OCI-LY7 (cell line): ENCODE data around the gene LAMA3. TPM values are rescaled to one million over a fixed set of nuclear protein-coding genes. Genes with fewer than 3 reads are reported as not detected.

Experiments used
- BruUV-seq: library from RNA; stranded (reverse); fragments of 400-500 nt; replicated peaks from 2 replicates; lab custom pipeline; 2021; lab: Mats Ljungman, UMichigan
- CTCF ChIA-PET: fragments of 300-600 bp; sonication (Branson Sonifier 250); formaldehyde crosslinking; loops from one replicate; lab custom pipeline; 2022; ENCODE audit warnings: antibody characterized with exemption; ENCODE audit not compliant: unreplicated experiment; lab: Charles Lee
- POLR2A ChIA-PET: fragments of 300-600 bp; sonication (Branson Sonifier 250); formaldehyde crosslinking; loops from one replicate; lab custom pipeline; 2022; ENCODE audit warnings: antibody characterized with exemption; lab: Charles Lee
- DNase-seq: peaks from one replicate; pipeline ENCODE4 v3.0.0-alpha.2; 2015; ENCODE audit warnings: low spot score
- H2AFZ ChIP-seq: fragments of 200-600 bp; sonication (generic), shearing (Covaris generic); 2 replicates; pipeline ENCODE4 v1.6.1; 2014; ENCODE audit warnings: mild to moderate bottlenecking, antibody characterized with exemption, low read length, moderate library complexity
- H3K27ac ChIP-seq: fragments of 200-600 bp; sonication (generic); 2 replicates; pipeline ENCODE4 v1.5.1; 2014; ENCODE audit warnings: mixed run types, low read depth, mild to moderate bottlenecking, moderate library complexity, low read length, inconsistent platforms; ENCODE audit not compliant: poor library complexity, severe bottlenecking
- H3K36me3 ChIP-seq: fragments of 200-600 bp; sonication (generic); 2 replicates; pipeline ENCODE4 v1.6.1; 2014; ENCODE audit warnings: mild to moderate bottlenecking, antibody characterized with exemption, low read length, moderate library complexity, mixed read lengths; ENCODE audit not compliant: insufficient read depth
- H3K4me1 ChIP-seq: fragments of 200-600 bp; sonication (generic); 2 replicates; pipeline ENCODE4 v1.5.1; 2014; ENCODE audit warnings: mild to moderate bottlenecking, low read length; ENCODE audit not compliant: insufficient read depth, poor library complexity, severe bottlenecking
- H3K4me2 ChIP-seq: fragments of 200-600 bp; sonication (generic); 2 replicates; pipeline ENCODE4 v1.6.1; 2014; ENCODE audit warnings: mild to moderate bottlenecking, low read length
- H3K4me3 ChIP-seq: fragments of 200-600 bp; sonication (generic); 2 replicates; pipeline ENCODE4 v1.5.1; 2014; ENCODE audit warnings: mild to moderate bottlenecking, low read depth, low read length; ENCODE audit not compliant: poor library complexity, severe bottlenecking
- H3K79me2 ChIP-seq: fragments of 200-600 bp; sonication (generic); 2 replicates; pipeline ENCODE4 v1.6.1; 2016; ENCODE audit warnings: low read depth, mild to moderate bottlenecking, low read length, moderate library complexity, mixed read lengths; ENCODE audit not compliant: insufficient read depth
- H3K9me2 ChIP-seq: fragments of 200-600 bp; sonication (generic); 2 replicates; pipeline ENCODE4 v1.6.1; 2016; ENCODE audit warnings: mild to moderate bottlenecking, low read length, mixed read lengths; ENCODE audit not compliant: insufficient read depth
- H3K9me3 ChIP-seq: fragments of 200-600 bp; sonication (generic); 2 replicates; pipeline ENCODE4 v1.6.1; 2014; ENCODE audit warnings: mild to moderate bottlenecking, mixed run types, low read length, mixed read lengths
- H4K20me1 ChIP-seq: fragments of 200-600 bp; sonication (generic); 2 replicates; pipeline ENCODE4 v1.6.1; 2014; ENCODE audit warnings: mild to moderate bottlenecking, antibody characterized with exemption, low read length, moderate library complexity, mixed read lengths; ENCODE audit not compliant: insufficient read depth
- CTCF ChIP-seq: fragments of 200-600 bp; sonication (generic); conservative IDR thresholded peaks from 2 replicates; pipeline ENCODE4 v1.5.1; 2014; ENCODE audit warnings: mild to moderate bottlenecking, antibody characterized with exemption, low read length, moderate library complexity, mixed read lengths
- EZH2phosphoT487 ChIP-seq: fragments of 200-600 bp; sonication (generic); IDR thresholded peaks from 2 replicates; pipeline ENCODE4 v1.6.1; 2018; ENCODE audit warnings: low read depth, borderline replicate concordance, mild to moderate bottlenecking, mixed run types, antibody characterized with exemption, low read length, moderate library complexity, mixed read lengths
- intact Hi-C: fragments of 100-400 bp; cut with micrococcal nuclease; formaldehyde crosslinking; loops from one replicate; pipeline ENCODE4 v1.10.0; 2022; ENCODE audit not compliant: unreplicated experiment
- total RNA-seq, 2 experiments: library from RNA; depleted of rRNA in 1 of 2; stranded (reverse); fragments of >200 nt in 1 of 2; shearing (Covaris generic) in 1 of 2; gene quantifications; 2 replicates each; pipeline ENCODE4 v1.2.3, GENCODE V29; 2014 to 2022

The LAMA3 gene
- total RNA-seq, 2 experiments from 2014 or later: 0.16 to 1.6 TPM

- no peak overlapping the region for H3K4me2 ChIP-seq
- H3K4me1 ChIP-seq: peaks cover 14% of the 10 kb centered on the region
- no peaks in the 10 kb centered on the region for H3K79me2 ChIP-seq
- H3K27ac ChIP-seq: no peak overlapping the region
- TF ChIP-seq EZH2phosphoT487 (no peak), CTCF (no peak)
- BruUV-seq: no TSS peak
- H2AFZ ChIP-seq: peak overlapping the region; percentile 50
- CTCF ChIA-PET: no interaction called here
- H3K36me3 ChIP-seq: no peaks in the 10 kb centered on the region
- no peaks in the 10 kb centered on the region for H4K20me1 ChIP-seq
- no peak overlapping the region for H3K4me3 ChIP-seq
- intact Hi-C loops: loop anchor here (5.0 to 10.0 kb wide), 2 partner anchors 89 to 296 kb away; no protein-coding TSS in a partner anchor
- no peaks in the 10 kb centered on the region for H3K9me3 ChIP-seq
- POLR2A ChIA-PET: interaction anchor here (0.9 to 1.6 kb wide), 3 partner anchors 9 to 10 kb away, joined by 3 to 6 read pairs (median 6); no protein-coding TSS in a partner anchor
- peak; percentile 53 for DNase-seq
- no peaks in the 10 kb centered on the region for H3K9me2 ChIP-seq
Observed at GRCh38 chr18:23828426-23828825, 139.2 kb downstream of the LAMA3 start.

GRCh38 chr18:23832911-23833310, 143.7 kb downstream of the LAMA3 start:
- H3K4me3 ChIP-seq: no peak overlapping the region
- no peak overlapping the region for H2AFZ ChIP-seq
- H3K9me2 ChIP-seq: no peaks in the 10 kb centered on the region
- no peaks in the 10 kb centered on the region for H3K79me2 ChIP-seq
- no peaks in the 10 kb centered on the region for H3K9me3 ChIP-seq
- no peak for TF ChIP-seq CTCF
- no peak for TF ChIP-seq EZH2phosphoT487
- no peak for DNase-seq
- ChIA-PET POLR2A (interaction anchor here (1.0 to 1.7 kb wide), 2 partner anchors 9 to 62 kb away, joined by 3 to 4 read pairs; no protein-coding TSS in a partner anchor), CTCF (no interaction called here)
- no peak overlapping the region for H3K27ac ChIP-seq
- H4K20me1 ChIP-seq: no peaks in the 10 kb centered on the region
- intact Hi-C loops: no loop called here
- H3K36me3 ChIP-seq: no peaks in the 10 kb centered on the region
- peaks cover 17% of the 10 kb centered on the region for H3K4me1 ChIP-seq
- H3K4me2 ChIP-seq: no peak overlapping the region
- no TSS peak for BruUV-seq

GRCh38 chr18:23833714-23834113, 144.5 kb downstream of the LAMA3 start:
- no TSS peak for BruUV-seq
- H3K9me3 ChIP-seq: no peaks in the 10 kb centered on the region
- no peak overlapping the region for H3K27ac ChIP-seq
- no peak overlapping the region for H3K4me2 ChIP-seq
- H3K79me2 ChIP-seq: no peaks in the 10 kb centered on the region
- ChIA-PET CTCF (no interaction called here), POLR2A (interaction anchor here (1.7 kb wide), 1 partner anchor 8 kb away, joined by 4 read pairs; no protein-coding TSS in a partner anchor)
- H4K20me1 ChIP-seq: no peaks in the 10 kb centered on the region
- peaks cover 16% of the 10 kb centered on the region for H3K4me1 ChIP-seq
- no peaks in the 10 kb centered on the region for H3K9me2 ChIP-seq
- DNase-seq: no peak
- intact Hi-C loops: no loop called here
- H2AFZ ChIP-seq: no peak overlapping the region
- H3K4me3 ChIP-seq: no peak overlapping the region
- no peak for TF ChIP-seq CTCF
- no peak for TF ChIP-seq EZH2phosphoT487
- no peaks in the 10 kb centered on the region for H3K36me3 ChIP-seq
